NCI-H1092 (cell line): ENCODE data around the gene CEP85.

ENCODE experiments used
- DNase-seq: peaks from one replicate; lab custom pipeline; 2025; lab: John Stamatoyannopoulos, UW

CEP85 gene

DNA sequence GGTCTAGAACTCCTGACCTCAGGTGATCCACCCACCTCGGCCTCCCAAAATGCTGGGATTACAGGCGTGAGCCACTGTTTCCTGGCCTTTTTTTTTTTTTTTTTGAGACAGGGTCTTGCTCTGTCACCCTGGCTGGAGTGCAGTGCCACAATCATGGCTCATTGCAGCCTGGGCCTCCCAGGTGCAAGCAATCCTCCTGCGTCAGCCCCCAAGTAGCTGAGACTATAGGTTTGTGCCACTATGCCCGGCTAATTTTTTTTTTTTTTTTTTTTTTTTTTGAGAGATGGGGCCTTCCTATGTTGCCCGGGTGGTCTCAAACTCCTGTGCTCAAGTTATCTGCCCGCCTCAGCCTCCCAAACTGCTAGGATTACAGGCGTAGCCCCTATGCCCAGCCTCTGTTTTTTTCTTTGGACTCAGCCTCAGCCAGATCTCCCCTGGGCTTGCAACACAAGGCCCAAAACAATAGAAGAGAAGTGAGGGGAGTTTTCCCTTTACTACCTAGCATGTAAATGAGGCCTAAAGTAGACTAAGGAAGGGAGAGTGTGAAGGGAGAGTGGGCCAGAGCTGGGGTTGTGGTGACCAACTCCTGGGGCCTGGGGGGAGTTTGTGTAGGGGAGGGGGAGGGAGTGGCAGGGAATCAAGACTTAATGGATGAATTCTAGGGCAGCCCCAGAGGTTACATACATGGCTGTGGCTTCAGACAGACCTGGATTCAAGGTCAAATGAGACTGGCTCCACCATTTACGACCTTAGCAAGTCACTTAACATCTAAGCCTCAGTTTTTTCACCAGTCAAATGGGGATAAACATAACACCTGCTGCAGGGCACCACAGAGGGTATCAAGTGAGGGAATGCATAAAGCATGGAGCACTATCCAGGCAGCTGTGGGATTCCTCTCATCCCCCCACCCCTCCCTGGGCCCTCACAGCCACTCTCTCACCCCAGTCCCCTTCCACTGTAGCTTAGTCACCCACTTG, 82.2 kb downstream of the CEP85 start:
- no peak for DNase-seq

DNA sequence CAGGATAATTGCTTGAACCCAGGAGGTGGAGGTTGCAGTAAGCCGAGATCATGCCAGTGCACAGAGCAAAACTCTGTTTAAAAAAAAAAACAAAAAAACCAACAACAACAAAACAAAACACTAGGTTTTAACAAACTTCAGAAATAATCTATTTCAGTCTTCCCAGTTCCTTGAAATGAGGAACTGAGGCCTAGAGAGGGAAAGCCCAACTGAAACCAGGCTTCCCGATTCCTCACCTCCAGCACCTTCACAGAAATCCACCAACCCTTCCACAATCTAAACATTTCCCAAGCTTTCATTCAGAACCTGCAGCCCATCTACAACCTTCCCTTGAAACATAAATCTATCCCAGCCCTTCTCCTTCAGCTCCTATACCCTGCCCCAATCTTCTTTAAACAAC, 83.1 kb downstream of the CEP85 start:
- no peak for DNase-seq

DNA sequence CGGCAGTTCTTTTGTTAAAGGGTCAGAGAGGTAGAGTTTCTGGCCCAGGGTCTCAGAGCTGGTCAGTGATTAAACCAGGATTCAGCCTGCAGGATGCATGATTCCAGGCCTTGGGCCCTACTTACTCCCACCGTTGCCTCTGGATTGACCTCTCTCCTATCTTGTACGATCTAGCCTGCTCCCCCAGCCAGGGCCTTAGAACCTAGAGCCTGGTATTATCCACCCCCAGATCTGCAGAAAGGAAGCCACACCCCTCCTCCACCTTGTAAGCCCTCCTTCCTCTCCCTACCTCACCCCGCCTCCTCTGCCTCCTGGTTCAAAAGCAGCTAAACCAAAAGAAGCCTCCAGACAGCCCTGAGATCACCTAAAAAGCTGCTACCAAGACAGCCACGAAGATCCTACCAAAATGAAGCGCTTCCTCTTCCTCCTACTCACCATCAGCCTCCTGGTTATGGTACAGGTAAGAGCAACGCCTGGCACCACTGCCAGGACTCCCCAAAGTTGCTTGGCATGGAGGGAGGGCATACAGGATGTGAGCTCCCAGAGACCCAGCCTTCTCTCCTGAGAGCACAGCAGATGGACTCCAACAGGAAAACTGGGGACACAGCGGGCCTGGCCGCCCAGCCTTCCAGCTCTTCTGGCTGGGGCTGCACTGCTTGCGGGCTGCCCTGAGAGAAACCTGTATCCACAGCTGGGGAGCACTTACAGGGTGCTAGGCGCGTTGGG, 83.8 kb downstream of the CEP85 start, which contains the start of gene CD52:
Gene CD52, plus strand, starts transcription at position 347 of the 726 bp plus-strand sequence. Its CDS starts 60 bp downstream, at position 407.
- no peak for DNase-seq

DNA sequence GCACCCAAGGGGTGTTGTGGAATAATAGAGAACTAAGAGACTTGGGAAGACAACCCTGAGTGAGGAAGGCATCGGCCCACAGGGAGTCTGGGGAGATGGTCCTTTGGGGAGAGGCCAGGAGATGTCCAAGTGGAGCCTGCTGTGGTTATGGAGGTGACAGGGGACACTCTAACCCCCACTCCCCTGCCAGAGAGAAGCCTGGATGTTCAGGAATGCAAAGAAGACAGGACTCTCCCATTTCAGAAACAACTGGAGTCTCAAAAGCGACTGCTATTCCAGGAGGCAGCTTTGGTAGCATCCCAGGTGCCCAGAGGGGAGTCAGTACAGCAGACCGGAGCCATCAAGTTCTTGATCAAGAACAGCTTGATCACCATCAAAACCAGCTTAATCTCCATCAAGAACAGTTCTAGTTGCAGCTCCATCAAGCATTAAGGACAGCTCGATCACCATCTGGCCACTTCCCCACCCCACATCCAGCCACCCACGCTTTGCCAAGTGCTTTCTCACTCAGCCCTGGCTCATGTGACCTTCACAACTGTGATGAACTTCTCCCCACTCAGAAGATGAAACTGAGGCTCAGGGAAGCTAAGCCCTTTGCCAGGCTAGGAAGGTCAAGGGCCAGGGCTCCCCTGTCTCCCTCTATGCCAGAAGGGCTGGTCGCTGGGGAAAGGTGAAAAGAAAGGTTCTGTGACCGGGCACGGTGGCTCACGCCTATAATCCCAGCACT, 84.5 kb downstream of the CEP85 start:
- DNase-seq = no peak

DNA sequence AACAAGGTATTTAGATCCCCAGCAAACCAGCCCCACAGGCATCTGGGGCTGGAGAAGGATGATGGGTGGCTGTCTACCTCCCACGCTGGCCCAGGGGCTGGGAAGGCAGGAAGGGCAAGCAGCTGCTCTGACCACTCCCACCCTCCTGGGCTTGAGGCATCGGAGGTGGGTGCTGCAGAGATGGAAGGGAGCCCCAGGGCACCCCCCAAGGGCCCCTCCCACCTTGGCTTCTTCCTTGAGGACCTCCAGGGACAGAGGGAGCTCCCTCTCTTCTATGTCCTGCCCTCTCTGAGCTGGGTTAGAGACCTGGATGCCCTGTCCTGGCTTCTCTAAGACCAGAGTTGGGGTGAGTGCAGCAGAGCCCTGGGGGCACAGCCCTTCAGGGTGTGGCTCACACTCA, 86.9 kb downstream of the CEP85 start:
- DNase-seq = no peak

DNA sequence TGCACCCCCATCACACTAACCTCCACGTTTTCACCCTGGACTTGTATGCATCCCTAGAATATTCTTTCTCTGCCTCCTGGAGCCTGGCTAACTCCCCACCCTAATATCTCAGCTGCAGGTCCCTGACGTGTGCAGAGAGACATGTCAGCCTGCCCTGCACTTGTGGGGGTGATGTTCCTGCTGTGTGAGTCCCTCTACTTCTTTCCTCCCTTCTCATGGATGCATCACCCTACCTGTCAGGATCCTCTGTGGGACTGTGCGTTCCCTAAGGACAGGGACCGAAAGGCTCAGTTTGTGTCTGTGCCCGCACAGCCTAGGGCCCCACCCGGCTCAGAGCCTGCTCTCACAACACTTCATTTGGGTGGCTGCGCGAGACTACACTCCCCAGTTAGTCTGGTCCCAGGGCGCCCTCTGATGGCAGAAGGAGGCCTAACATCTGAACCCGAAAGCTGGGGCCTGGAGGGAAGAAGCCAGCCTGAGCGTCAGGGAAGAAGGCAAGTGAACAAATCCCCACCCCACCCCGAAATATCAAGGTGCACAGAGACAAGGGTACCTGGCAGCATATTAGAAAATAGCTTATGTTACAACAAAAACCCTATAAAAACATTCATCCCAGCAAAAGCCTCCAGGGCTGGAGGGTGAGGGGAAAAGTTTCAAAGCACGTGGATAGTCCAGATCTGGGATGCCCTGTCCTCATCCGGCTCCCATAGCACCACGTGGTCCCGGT, 87.5 kb downstream of the CEP85 start:
- DNase-seq = peak; percentile 71

DNA sequence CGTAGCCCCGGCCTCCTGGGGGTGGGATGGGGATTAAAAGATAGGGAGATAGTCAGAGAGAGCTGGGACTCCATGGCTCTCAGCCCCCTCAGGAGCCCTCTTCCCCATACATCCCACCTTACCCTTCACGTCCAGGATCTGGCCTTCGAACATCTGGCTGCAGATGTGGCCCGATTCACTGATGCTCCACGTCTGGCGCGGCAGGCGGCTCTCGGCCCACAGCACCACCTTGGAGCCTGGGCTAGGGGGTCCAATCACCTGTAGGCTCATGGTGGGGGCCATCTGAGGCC, 88.0 kb downstream of the CEP85 start:
- no peak for DNase-seq

DNA sequence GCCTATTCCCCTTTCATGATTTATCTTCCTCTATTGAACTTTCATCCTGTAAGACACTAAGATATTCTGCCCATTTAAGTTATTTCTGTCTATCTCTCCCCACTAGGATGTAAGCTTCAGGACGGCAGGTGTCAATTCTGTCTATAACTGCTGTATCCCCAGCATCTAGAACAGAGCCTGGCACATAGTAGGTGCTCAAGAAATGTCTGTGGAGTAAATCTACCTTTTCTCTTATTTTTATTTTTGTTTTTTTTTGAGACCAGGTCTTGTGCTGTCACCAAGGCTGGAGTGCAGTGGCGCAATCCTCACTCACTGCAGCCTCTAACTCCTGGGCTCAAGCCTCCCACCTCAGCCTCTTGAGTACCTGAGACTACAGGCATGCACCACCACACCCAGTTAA, 89.4 kb downstream of the CEP85 start:
- DNase-seq = no peak

DNA sequence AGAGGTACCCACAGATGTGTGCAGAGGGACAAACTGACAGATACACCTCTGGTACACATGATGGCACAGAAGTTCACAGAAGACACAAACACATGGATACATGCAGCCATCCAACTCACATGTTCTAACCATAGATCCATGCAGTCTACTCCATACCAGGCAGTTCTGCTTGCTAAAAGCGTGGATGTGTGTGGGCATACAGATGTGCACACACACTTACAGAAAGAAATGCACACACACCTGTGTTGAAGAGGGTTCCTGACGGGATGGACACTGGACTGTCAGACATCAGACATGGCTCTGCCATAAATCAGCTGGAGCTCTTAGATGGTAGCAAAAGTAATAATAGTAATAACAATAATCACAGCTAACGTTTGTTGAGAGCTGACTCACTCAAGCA, 90.5 kb downstream of the CEP85 start:
- DNase-seq = no peak

DNA sequence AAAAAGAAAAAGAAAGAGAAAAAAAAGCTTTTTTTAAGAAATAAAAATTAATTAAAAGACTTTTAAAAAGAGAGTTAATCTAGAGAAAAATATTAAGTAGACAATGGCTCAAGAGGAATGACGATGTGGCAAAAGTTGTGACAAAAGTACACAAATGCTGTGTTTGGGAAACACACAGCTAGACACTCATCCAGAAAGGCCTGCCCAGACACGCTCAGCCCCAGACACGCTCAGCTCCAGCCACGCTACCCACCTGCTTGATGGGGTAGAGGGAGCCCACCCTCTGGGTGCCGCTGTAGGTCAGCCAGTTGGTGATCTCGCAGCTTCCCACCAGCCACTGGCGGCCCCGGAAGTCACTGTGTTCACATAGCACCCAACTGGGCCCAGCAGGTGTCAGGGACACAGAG, 94.0 kb downstream of the CEP85 start:
- DNase-seq = no peak
